ENCODE results near the gene LEF1. TPM values are rescaled to one million over a fixed set of nuclear protein-coding genes. Genes with fewer than 3 reads are reported as not detected.

LEF1 gene
- total RNA-seq, 4 donors from 2014 or later = 0.42 to 3.6 (median 1.9) TPM

DNA sequence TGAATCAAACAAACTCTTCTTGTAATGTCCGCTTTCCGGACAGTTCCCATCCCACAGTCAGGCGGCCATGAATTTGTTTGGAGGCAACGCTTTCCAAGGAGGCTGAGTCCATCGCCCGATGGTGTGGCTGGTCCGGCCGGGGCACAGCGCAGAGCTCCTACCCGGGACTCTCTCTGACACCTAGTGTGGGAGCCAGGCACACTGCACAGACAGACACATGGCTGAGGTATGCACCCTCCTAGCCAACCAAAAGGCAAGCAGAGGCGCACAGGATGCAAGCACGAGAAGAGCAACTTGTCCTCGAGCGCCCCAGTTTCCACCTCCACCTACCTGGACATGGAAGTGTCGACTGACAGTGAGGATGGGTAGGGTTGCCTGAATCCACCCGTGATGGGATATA, 87.5 kb downstream of the LEF1 start:
- intact Hi-C loops (cut with DNase I) = no loop called here
- H3K27me3 ChIP-seq = peaks cover 0 to 7% (median 0%) of the 10 kb centered on the region in 4 donors
- H3K4me3 ChIP-seq = no peak overlapping the region
- H3K36me3 ChIP-seq = no peaks in the 10 kb centered on the region
- DNase-seq (ENCODE audit: extremely low spot score) = no peak
- no peaks in the 10 kb centered on the region for H3K4me1 ChIP-seq
- no peaks in the 10 kb centered on the region for H3K9me3 ChIP-seq
- 89% methylated on average over 15 of the region's 16 CpGs for WGBS
- TF ChIP-seq EP300 (IDR thresholded peaks at IDR 0.05) (no peak), POLR2AphosphoS5 (IDR thresholded peaks at IDR 0.05) (no peak), CTCF (IDR thresholded peaks at IDR 0.05) (no peak), POLR2A (IDR thresholded peaks at IDR 0.05; ENCODE audit: low read depth) (no peak)
- no peak overlapping the region for H3K27ac ChIP-seq (replicated peaks in 1 of 4)

- TF ChIP-seq POLR2A (IDR thresholded peaks at IDR 0.05; ENCODE audit: low read depth) (no peak), EP300 (IDR thresholded peaks at IDR 0.05) (no peak), POLR2AphosphoS5 (IDR thresholded peaks at IDR 0.05) (no peak), CTCF (IDR thresholded peaks at IDR 0.05) (no peak)
- H3K27ac ChIP-seq (replicated peaks in 1 of 4) = no peak overlapping the region
- no peak overlapping the region for H3K4me3 ChIP-seq
- H3K27me3 ChIP-seq = peaks cover 0 to 7% (median 0%) of the 10 kb centered on the region in 4 donors
- no peaks in the 10 kb centered on the region for H3K36me3 ChIP-seq
- no peaks in the 10 kb centered on the region for H3K9me3 ChIP-seq
- DNase-seq (ENCODE audit: extremely low spot score) = no peak
- H3K4me1 ChIP-seq = no peaks in the 10 kb centered on the region
- intact Hi-C loops (cut with DNase I) = no loop called here
- 91% methylated on average over 9 of the region's 10 CpGs for WGBS
These were observed 88.0 kb downstream of the LEF1 start for GRCh38 chr4:108080747-108081146.

DNA sequence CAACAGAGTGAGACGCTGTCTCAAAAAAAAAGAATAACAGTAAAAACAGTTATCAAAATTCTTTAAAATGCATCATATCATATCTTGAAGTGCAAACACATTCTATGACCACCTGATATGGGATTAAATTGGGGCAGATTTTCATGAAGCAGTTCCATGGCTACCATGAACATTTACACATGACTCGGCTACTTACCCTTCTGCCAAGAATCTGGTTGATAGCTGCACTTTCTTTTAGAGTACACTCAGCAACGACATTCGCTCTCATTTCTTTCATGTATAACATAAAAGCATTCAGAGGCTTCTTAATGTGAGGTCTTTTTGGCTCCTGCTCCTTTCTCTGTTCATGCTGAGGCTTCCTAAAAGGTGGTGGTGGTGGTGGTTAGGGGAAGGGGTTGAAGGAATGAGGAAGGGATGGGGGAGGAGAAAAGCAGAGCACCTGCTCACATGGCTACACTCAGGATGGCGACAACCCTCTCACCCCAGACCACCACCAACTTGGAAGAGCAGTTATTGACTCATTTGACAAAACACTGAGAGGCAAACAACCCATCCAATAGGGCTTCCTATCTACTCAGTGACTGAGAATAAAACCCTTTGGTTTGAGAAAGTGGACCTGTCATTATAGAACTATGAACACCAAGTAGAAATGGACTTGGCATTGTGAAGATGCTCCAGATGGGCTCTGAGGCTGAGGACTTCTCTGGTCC, 90.6 kb downstream of the LEF1 start:
- peaks cover 0 to 7% (median 0%) of the 10 kb centered on the region in 4 donors for H3K27me3 ChIP-seq
- DNase-seq (ENCODE audit: extremely low spot score) = no peak
- no peaks in the 10 kb centered on the region for H3K36me3 ChIP-seq
- H3K9me3 ChIP-seq = no peaks in the 10 kb centered on the region
- no peak overlapping the region for H3K4me3 ChIP-seq
- TF ChIP-seq EP300 (IDR thresholded peaks at IDR 0.05) (no peak), CTCF (IDR thresholded peaks at IDR 0.05) (no peak), POLR2A (IDR thresholded peaks at IDR 0.05; ENCODE audit: low read depth) (no peak), POLR2AphosphoS5 (IDR thresholded peaks at IDR 0.05) (no peak)
- intact Hi-C loops (cut with DNase I) = no loop called here
- 69% methylated on average over 5 of the region's 5 CpGs for WGBS
- no peaks in the 10 kb centered on the region for H3K4me1 ChIP-seq
- H3K27ac ChIP-seq (replicated peaks in 1 of 4) = no peak overlapping the region

- 67% methylated on average over 4 of the region's 4 CpGs for WGBS
- TF ChIP-seq EP300 (IDR thresholded peaks at IDR 0.05) (no peak), POLR2AphosphoS5 (IDR thresholded peaks at IDR 0.05) (no peak), CTCF (IDR thresholded peaks at IDR 0.05) (no peak), POLR2A (IDR thresholded peaks at IDR 0.05; ENCODE audit: low read depth) (no peak)
- Histone ChIP-seq H3K36me3 (no peaks in the 10 kb centered on the region), H3K27me3 (no peaks in the 10 kb centered on the region), H3K4me3 (no peak overlapping the region), H3K9me3 (no peaks in the 10 kb centered on the region), H3K27ac (replicated peaks in 1 of 4) (no peak overlapping the region), H3K4me1 (no peaks in the 10 kb centered on the region)
- no peak for DNase-seq (ENCODE audit: extremely low spot score)
- intact Hi-C loops (cut with DNase I) = no loop called here
These were observed 96.4 kb downstream of the LEF1 start for GRCh38 chr4:108072300-108072699.

DNA sequence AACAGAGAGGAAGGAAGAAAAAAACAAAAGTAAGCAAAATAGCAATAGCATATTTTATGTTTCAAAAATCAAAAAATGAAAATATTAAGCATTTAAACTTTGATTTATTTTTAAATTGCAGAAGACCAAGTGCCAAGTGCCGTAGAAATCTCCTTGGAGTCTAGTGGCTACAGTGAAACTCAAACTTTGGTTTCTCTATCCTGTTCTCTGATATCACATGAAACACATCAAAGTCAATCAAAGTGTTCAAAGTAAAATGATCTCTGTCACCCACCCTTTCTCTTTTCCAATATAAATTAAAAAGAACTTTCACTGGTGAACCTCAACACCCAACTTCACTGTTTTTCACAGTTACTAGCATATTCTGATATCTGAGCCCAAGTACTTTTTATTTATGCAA, 98.0 kb downstream of the LEF1 start:
- H3K36me3 ChIP-seq = no peaks in the 10 kb centered on the region
- H3K27me3 ChIP-seq = no peaks in the 10 kb centered on the region
- H3K9me3 ChIP-seq = no peaks in the 10 kb centered on the region
- no peak overlapping the region for H3K27ac ChIP-seq (replicated peaks in 1 of 4)
- TF ChIP-seq EP300 (IDR thresholded peaks at IDR 0.05) = no peak
- no peak for TF ChIP-seq POLR2AphosphoS5 (IDR thresholded peaks at IDR 0.05)
- no peak for TF ChIP-seq POLR2A (IDR thresholded peaks at IDR 0.05; ENCODE audit: low read depth)
- TF ChIP-seq CTCF (IDR thresholded peaks at IDR 0.05) = no peak
- DNase-seq (ENCODE audit: extremely low spot score) = no peak
- no peak overlapping the region for H3K4me3 ChIP-seq
- 86% methylated on average over 1 of the region's 1 CpG for WGBS
- intact Hi-C loops (cut with DNase I) = no loop called here
- H3K4me1 ChIP-seq = no peaks in the 10 kb centered on the region

Data from esophagus muscularis mucosa (tissue), 4 donors.